Keratinocyte (primary cell): ENCODE results near the gene MBP. TPM values are rescaled to one million over a fixed set of nuclear protein-coding genes. Genes with fewer than 3 reads are reported as not detected.

Source experiments
- DNase-seq: peaks from one replicate; pipeline ENCODE4 v3.0.0-alpha.2; 2011; ENCODE audit warnings: low read depth, missing footprints, low spot score
- FAIRE-seq: peaks from 2 replicates; lab custom pipeline; 2011; peaks lifted over from hg19 to GRCh38; lab: Jason Lieb, UNC
- H2AFZ ChIP-seq: 2 replicates; pipeline ENCODE4 v1.6.0; 2012; ENCODE audit warnings: low read length, control low read depth, inconsistent platforms; ENCODE audit not compliant: control insufficient read depth
- H3K27ac ChIP-seq: 2 replicates; pipeline ENCODE4 v1.5.1; 2011; ENCODE audit warnings: low read length; ENCODE audit not compliant: control insufficient read depth, insufficient read depth
- H3K27me3 ChIP-seq: 3 replicates; pipeline ENCODE4 v1.6.0; 2011; ENCODE audit warnings: low read length; ENCODE audit not compliant: control insufficient read depth, insufficient read depth; ENCODE audit errors: extremely low read depth
- H3K36me3 ChIP-seq, 2 experiments: 2 replicates in 1 of 2; 3 replicates in 1 of 2; pipeline ENCODE4 v1.5.1; 2011; ENCODE audit warnings: low read length in 2 of 2, mild to moderate bottlenecking in 1 of 2; ENCODE audit not compliant: control insufficient read depth in 2 of 2, insufficient read depth in 2 of 2; ENCODE audit errors: extremely low read depth in 1 of 2
- H3K4me1 ChIP-seq: 3 replicates; pipeline ENCODE4 v1.5.1; 2011; ENCODE audit warnings: low read length; ENCODE audit not compliant: control insufficient read depth, insufficient read depth; ENCODE audit errors: extremely low read depth
- H3K4me2 ChIP-seq: 3 replicates; pipeline ENCODE4 v1.6.0; 2011; ENCODE audit warnings: low read depth, low read length; ENCODE audit not compliant: control insufficient read depth, insufficient read depth; ENCODE audit errors: extremely low read depth
- H3K4me3 ChIP-seq, 3 experiments: fragments of 200-600 bp in 1 of 3; sonication (generic) in 1 of 3; 2 replicates in 2 of 3; 3 replicates in 1 of 3; pipeline ENCODE4 v1.5.1; 2011 to 2016; ENCODE audit warnings: low read length in 3 of 3, mild to moderate bottlenecking in 3 of 3, control low read depth in 2 of 3, inconsistent platforms in 1 of 3, low read depth in 1 of 3, mixed read lengths in 1 of 3, mixed run types in 1 of 3, moderate library complexity in 1 of 3; ENCODE audit not compliant: control insufficient read depth in 2 of 3, insufficient read depth in 2 of 3; ENCODE audit errors: extremely low read depth in 1 of 3
- H3K79me2 ChIP-seq: 2 replicates; pipeline ENCODE4 v1.6.0; 2012; ENCODE audit warnings: low read length; ENCODE audit not compliant: control insufficient read depth, insufficient read depth
- H3K9ac ChIP-seq: 3 replicates; pipeline ENCODE4 v1.6.0; 2011; ENCODE audit warnings: low read length; ENCODE audit not compliant: control insufficient read depth, insufficient read depth; ENCODE audit errors: extremely low read depth
- H3K9me1 ChIP-seq: 3 replicates; pipeline ENCODE4 v1.6.0; 2011; ENCODE audit warnings: low read length; ENCODE audit not compliant: control insufficient read depth, insufficient read depth; ENCODE audit errors: extremely low read depth
- H3K9me3 ChIP-seq: 2 replicates; pipeline ENCODE4 v1.5.1; 2012; ENCODE audit warnings: low read depth, low read length; ENCODE audit not compliant: control insufficient read depth
- H4K20me1 ChIP-seq: 3 replicates; pipeline ENCODE4 v1.6.0; 2011; ENCODE audit warnings: low read length; ENCODE audit not compliant: control insufficient read depth, insufficient read depth; ENCODE audit errors: extremely low read depth
- EZH2 ChIP-seq: IDR thresholded peaks from one replicate; pipeline ENCODE4 v1.6.1; 2012; ENCODE audit warnings: inconsistent platforms, mild to moderate bottlenecking, low read length, moderate library complexity
- dilution Hi-C: fragments of 300-500 bp; cut with MboI; formaldehyde crosslinking; loops from one replicate; pipeline ENCODE4 v1.7.0; 2020; ENCODE audit warnings: low sequenced_read_pairs; ENCODE audit not compliant: extremely low pct_ligation_motif_present
- polyA plus RNA-seq, 5 experiments: library from polyadenylated mRNA; depleted of rRNA in 3 of 5; stranded (reverse) in 3 of 5; stranded (forward) in 1 of 5; unstranded in 1 of 5; fragments of >200 nt; gene quantifications; 1 replicate in 1 of 5; 2 replicates in 3 of 5; 3 replicates in 1 of 5; pipeline versions ENCODE4 v1.2.1 to v1.2.3, GENCODE V29; 2011 to 2012; ENCODE audit warnings: missing spikeins in 2 of 5, low read depth in 1 of 5, low replicate concordance in 1 of 5
- TF ChIP-seq, protein P1 (sequence below), 3 experiments: IDR thresholded peaks in 1 of 3; conservative IDR thresholded peaks in 1 of 3; optimal IDR thresholded peaks in 1 of 3; 2 replicates in 2 of 3; 3 replicates in 1 of 3; pipeline versions ENCODE3 to v1.5.1; 2011; ENCODE audit warnings: low read length in 3 of 3, mild to moderate bottlenecking in 3 of 3, moderate library complexity in 2 of 3, control low read depth in 1 of 3, inconsistent platforms in 1 of 3; ENCODE audit not compliant: insufficient read depth in 2 of 3; ENCODE audit errors: extremely low read depth in 1 of 3

The MBP gene
- polyA plus RNA-seq, 1 donor (not counting 4 experiments of a cell fraction or from before 2014, with no cell fraction given): 38.7 TPM

DNA sequence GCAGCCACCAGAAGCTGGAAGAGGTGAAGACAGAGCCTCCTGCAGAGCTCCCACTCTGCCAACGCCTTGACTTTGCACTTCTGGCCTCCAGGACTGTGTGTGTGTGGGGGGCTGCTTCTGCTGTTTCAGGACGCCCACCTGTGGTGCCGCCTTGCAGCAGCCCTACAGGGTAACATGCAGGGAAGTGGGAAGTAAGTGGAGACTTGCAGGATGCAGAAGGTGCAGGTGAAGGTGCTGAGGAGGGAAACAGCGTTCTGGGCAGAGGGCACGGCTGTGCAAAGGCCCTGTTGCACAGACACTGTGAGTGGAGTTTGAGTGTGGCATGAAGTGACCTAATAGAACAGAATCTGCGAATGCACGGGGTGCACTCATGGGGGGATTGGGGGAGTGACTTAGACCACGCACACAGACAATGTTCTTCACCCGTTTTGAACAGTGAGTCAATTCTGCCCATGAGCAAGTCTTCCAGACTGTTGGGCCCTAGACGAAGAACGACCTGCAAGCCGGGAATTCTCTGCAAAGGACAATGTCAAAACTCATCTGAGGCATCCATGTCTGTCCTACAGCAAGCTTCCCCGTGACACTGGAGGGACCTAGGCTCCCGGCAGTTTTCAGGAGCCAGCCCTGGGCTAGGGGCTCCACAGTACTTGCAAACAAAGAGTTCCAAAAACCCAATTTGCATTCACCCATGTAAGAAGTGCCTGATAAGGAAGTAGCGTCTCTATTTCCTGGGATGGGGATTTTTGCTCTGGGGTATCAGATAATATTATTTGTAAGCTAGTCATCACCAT is 19.0 kb downstream of the MBP start:
- H3K27ac ChIP-seq: peak overlapping the region; percentile 94
- dilution Hi-C loops: no loop called here

DNA sequence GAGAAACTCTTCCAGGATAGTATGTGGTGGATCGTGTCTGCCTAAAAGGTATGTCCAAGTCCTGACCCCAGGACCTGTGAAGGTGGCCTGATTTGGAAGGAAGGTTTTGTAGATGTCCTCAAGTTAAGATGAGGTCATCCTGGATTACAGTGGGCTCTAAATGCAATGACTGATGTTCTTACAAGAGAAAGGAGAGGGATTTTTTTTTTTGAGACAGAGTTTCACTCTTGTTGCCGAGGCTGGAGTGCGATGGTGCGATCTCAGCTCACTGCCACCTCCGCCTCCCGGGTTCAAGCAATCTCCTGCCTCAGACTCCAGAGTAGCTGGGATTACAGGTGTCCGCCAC is 19.9 kb downstream of the MBP start:
- no peak overlapping the region for H2AFZ ChIP-seq
- DNase-seq (no peak), FAIRE-seq (no peak)
- no peak overlapping the region for H3K4me3 ChIP-seq
- H3K9me1 ChIP-seq: peaks cover 5% of the 10 kb centered on the region
- H3K27me3 ChIP-seq: no peaks in the 10 kb centered on the region
- no peaks in the 10 kb centered on the region for H3K9me3 ChIP-seq
- peaks cover 11 to 21% of the 10 kb centered on the region in 2 experiments for H3K36me3 ChIP-seq
- TF ChIP-seq EZH2: no peak
- TF ChIP-seq, protein P1, sequence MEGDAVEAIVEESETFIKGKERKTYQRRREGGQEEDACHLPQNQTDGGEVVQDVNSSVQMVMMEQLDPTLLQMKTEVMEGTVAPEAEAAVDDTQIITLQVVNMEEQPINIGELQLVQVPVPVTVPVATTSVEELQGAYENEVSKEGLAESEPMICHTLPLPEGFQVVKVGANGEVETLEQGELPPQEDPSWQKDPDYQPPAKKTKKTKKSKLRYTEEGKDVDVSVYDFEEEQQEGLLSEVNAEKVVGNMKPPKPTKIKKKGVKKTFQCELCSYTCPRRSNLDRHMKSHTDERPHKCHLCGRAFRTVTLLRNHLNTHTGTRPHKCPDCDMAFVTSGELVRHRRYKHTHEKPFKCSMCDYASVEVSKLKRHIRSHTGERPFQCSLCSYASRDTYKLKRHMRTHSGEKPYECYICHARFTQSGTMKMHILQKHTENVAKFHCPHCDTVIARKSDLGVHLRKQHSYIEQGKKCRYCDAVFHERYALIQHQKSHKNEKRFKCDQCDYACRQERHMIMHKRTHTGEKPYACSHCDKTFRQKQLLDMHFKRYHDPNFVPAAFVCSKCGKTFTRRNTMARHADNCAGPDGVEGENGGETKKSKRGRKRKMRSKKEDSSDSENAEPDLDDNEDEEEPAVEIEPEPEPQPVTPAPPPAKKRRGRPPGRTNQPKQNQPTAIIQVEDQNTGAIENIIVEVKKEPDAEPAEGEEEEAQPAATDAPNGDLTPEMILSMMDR (optimal IDR thresholded peaks at IDR 0.05 in 1 of 3, IDR thresholded peaks at IDR 0.05 in 1 of 3, conservative IDR thresholded peaks at IDR 0.05 in 1 of 3; ENCODE audit: extremely low read depth in 1 of 3, insufficient read depth in 2 of 3, low read length in 3 of 3): no peak
- no peak overlapping the region for H3K27ac ChIP-seq
- no peak overlapping the region for H3K9ac ChIP-seq
- peaks cover 52% of the 10 kb centered on the region for H3K4me1 ChIP-seq
- H4K20me1 ChIP-seq: peaks cover 4% of the 10 kb centered on the region
- no peak overlapping the region for H3K4me2 ChIP-seq
- dilution Hi-C loops: no loop called here
- H3K79me2 ChIP-seq: peaks cover 63% of the 10 kb centered on the region

More for the DNA sequence above, 19.0 kb downstream of the MBP start:
- peak overlapping the region; percentile 72 for H3K9ac ChIP-seq
- peaks cover 4% of the 10 kb centered on the region for H4K20me1 ChIP-seq
- no peak overlapping the region for H2AFZ ChIP-seq
- peak overlapping the region; percentile 72 for H3K4me2 ChIP-seq
- peaks cover 5% of the 10 kb centered on the region for H3K9me1 ChIP-seq
- DNase-seq (no peak), FAIRE-seq (no peak)
- H3K4me1 ChIP-seq: peaks cover 52% of the 10 kb centered on the region
- peaks cover 10 to 21% of the 10 kb centered on the region in 2 experiments for H3K36me3 ChIP-seq
- TF ChIP-seq EZH2: no peak
- TF ChIP-seq, protein P1 (optimal IDR thresholded peaks at IDR 0.05 in 1 of 3, IDR thresholded peaks at IDR 0.05 in 1 of 3, conservative IDR thresholded peaks at IDR 0.05 in 1 of 3; ENCODE audit: extremely low read depth in 1 of 3, insufficient read depth in 2 of 3, low read length in 3 of 3): no peak
- peak overlapping the region in 2 of 3 experiments; percentile 31 to 49 for H3K4me3 ChIP-seq
- no peaks in the 10 kb centered on the region for H3K9me3 ChIP-seq
- H3K79me2 ChIP-seq: peaks cover 66% of the 10 kb centered on the region
- no peaks in the 10 kb centered on the region for H3K27me3 ChIP-seq
